OCI-LY1 (cell line): ENCODE data around the gene RAB7A.
A peak's percentile ranks its signal among the peaks of the same experiment; 100 is the strongest.

Source experiments
- H2AFZ ChIP-seq: fragments of 200-600 bp; sonication (generic), shearing (Covaris generic); 2 replicates; pipeline ENCODE4 v1.6.0; 2014; ENCODE audit warnings: antibody characterized with exemption, mild to moderate bottlenecking, low read length
- H3F3A ChIP-seq: fragments of 200-600 bp; sonication (generic), shearing (Covaris generic); 2 replicates; pipeline ENCODE4 v1.6.0; 2014; ENCODE audit warnings: mild to moderate bottlenecking, antibody characterized with exemption, low read length, moderate library complexity; ENCODE audit not compliant: insufficient read depth
- H3K27ac ChIP-seq: fragments of 200-600 bp; sonication (generic); 2 replicates; pipeline ENCODE4 v1.5.1; 2014; ENCODE audit warnings: low read length, mixed run types, mild to moderate bottlenecking, low read depth; ENCODE audit not compliant: poor library complexity, severe bottlenecking
- H3K27me3 ChIP-seq: fragments of 200-600 bp; sonication (generic); 2 replicates; pipeline ENCODE4 v1.6.0; 2014; ENCODE audit warnings: antibody characterized with exemption, mild to moderate bottlenecking, low read length, moderate library complexity; ENCODE audit not compliant: insufficient read depth
- H3K36me3 ChIP-seq: fragments of 200-600 bp; sonication (generic); 2 replicates; pipeline ENCODE4 v1.6.1; 2014; ENCODE audit warnings: mild to moderate bottlenecking, antibody characterized with exemption, low read length, moderate library complexity, mixed read lengths; ENCODE audit not compliant: insufficient read depth
- H3K4me1 ChIP-seq: fragments of 200-600 bp; sonication (generic); 2 replicates; pipeline ENCODE4 v1.5.1; 2014; ENCODE audit warnings: mild to moderate bottlenecking, low read length, moderate library complexity; ENCODE audit not compliant: insufficient read depth, severe bottlenecking
- H3K4me2 ChIP-seq: fragments of 200-600 bp; sonication (generic), shearing (Covaris generic); 2 replicates; pipeline ENCODE4 v1.6.1; 2014; ENCODE audit warnings: low read length
- H3K4me3 ChIP-seq: fragments of 200-600 bp; sonication (generic); 2 replicates; pipeline ENCODE4 v1.5.1; 2014; ENCODE audit warnings: low read length, low read depth, mild to moderate bottlenecking, mixed read lengths; ENCODE audit not compliant: poor library complexity, severe bottlenecking
- H3K79me2 ChIP-seq: fragments of 200-600 bp; shearing (Covaris generic); 2 replicates; pipeline ENCODE4 v1.6.1; 2016; ENCODE audit warnings: mixed run types, low read length, mixed read lengths; ENCODE audit not compliant: insufficient read depth
- H3K9ac ChIP-seq: fragments of 200-600 bp; sonication (generic), shearing (Covaris generic); 2 replicates; pipeline ENCODE4 v1.6.1; 2014; ENCODE audit warnings: mild to moderate bottlenecking, low read length, mixed read lengths
- H3K9me2 ChIP-seq: fragments of 200-600 bp; sonication (generic), shearing (Covaris generic); 2 replicates; pipeline ENCODE4 v1.6.1; 2014; ENCODE audit warnings: low read depth, mild to moderate bottlenecking, low read length, mixed read lengths
- H3K9me3 ChIP-seq: fragments of 200-600 bp; shearing (Covaris generic); 2 replicates; pipeline ENCODE4 v1.6.1; 2014; ENCODE audit warnings: low read length, mixed read lengths
- H4K20me1 ChIP-seq: fragments of 200-600 bp; sonication (generic), shearing (Covaris generic); 2 replicates; pipeline ENCODE4 v1.6.0; 2016; ENCODE audit warnings: mild to moderate bottlenecking, low read length; ENCODE audit not compliant: insufficient read depth
- EZH2 ChIP-seq: fragments of 200-600 bp; sonication (generic), shearing (Covaris generic); IDR thresholded peaks from 2 replicates; pipeline ENCODE4 v1.8.0; 2017; ENCODE audit warnings: borderline replicate concordance, mixed run types, mild to moderate bottlenecking, antibody characterized with exemption, low read length, moderate library complexity, mixed read lengths
- TF ChIP-seq, protein P1 (sequence below): fragments of 200-600 bp; sonication (generic), shearing (Covaris generic); IDR thresholded peaks from 2 replicates; pipeline ENCODE4 v1.5.1; 2017; ENCODE audit warnings: mild to moderate bottlenecking, antibody characterized with exemption, low read length, moderate library complexity, mixed read lengths

RAB7A gene

DNA sequence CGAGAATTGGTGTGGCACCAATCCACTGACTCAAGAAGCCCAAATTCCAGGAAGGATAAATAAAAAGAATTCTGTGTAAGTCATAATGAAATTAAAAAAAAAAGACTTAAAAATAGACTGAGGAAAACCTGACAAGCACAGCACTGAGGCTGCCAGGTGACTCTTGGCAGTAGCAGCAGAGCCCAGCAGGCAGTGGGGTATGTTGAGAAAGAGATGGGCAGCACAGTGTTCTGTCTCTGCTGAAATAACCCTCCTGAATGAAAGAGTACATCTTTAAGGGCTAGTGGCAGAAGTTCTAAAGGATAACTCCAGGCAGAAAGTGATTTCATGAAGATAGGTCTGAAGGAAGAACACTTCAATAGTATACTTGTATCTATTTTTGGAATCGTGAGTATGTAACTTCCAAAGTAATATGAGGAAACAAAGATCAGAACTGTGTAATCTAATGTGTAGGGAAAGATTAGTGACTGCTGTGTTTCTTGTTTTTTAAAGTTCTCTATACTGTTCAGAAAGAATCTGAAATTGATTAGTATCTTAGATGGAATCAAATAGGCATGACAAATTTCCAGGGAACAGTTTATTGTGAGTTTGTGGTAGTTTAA lies 75.9 kb downstream of the RAB7A start:
- Histone ChIP-seq H3K36me3 (peaks cover 72% of the 10 kb centered on the region), H3K79me2 (no peaks in the 10 kb centered on the region), H2AFZ (no peak overlapping the region), H3K4me2 (no peak overlapping the region), H3F3A (no peaks in the 10 kb centered on the region), H3K27ac (no peak overlapping the region), H4K20me1 (no peaks in the 10 kb centered on the region), H3K27me3 (no peaks in the 10 kb centered on the region), H3K4me3 (no peak overlapping the region), H3K9me3 (no peaks in the 10 kb centered on the region), H3K4me1 (peaks cover 17% of the 10 kb centered on the region), H3K9ac (no peak overlapping the region), H3K9me2 (no peaks in the 10 kb centered on the region)
- TF ChIP-seq, protein P1, sequence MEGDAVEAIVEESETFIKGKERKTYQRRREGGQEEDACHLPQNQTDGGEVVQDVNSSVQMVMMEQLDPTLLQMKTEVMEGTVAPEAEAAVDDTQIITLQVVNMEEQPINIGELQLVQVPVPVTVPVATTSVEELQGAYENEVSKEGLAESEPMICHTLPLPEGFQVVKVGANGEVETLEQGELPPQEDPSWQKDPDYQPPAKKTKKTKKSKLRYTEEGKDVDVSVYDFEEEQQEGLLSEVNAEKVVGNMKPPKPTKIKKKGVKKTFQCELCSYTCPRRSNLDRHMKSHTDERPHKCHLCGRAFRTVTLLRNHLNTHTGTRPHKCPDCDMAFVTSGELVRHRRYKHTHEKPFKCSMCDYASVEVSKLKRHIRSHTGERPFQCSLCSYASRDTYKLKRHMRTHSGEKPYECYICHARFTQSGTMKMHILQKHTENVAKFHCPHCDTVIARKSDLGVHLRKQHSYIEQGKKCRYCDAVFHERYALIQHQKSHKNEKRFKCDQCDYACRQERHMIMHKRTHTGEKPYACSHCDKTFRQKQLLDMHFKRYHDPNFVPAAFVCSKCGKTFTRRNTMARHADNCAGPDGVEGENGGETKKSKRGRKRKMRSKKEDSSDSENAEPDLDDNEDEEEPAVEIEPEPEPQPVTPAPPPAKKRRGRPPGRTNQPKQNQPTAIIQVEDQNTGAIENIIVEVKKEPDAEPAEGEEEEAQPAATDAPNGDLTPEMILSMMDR: no peak
- no peak for TF ChIP-seq EZH2

DNA sequence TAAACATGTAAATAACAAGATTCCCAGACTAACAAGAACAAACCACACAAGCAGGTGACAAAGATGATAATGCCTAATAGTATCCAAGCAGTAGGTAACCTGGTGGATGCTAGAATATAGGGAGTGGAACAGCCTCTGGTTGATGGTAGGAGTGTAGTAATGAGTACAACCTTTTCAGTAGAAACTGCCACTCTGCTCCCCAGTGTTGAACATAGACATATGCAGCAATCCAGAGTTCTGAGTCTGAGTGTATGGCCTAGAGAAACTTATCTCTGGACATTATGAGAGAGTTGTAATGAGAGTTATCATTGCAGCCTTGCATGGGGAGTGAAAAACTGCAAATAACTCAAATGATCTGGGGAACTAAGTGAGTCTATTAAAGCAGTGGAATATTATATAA lies 77.3 kb downstream of the RAB7A start:
- H4K20me1 ChIP-seq: no peaks in the 10 kb centered on the region
- H3K27ac ChIP-seq: peak overlapping the region; percentile 48
- H3K27me3 ChIP-seq: no peaks in the 10 kb centered on the region
- H3F3A ChIP-seq: no peaks in the 10 kb centered on the region
- no peak overlapping the region; the same call in 1 of the 2 replicates for H3K4me2 ChIP-seq
- H3K79me2 ChIP-seq: no peaks in the 10 kb centered on the region
- H3K9ac ChIP-seq: no peak overlapping the region; the same call in 1 of the 2 replicates
- H3K4me1 ChIP-seq: peaks cover 17% of the 10 kb centered on the region
- H3K36me3 ChIP-seq: peaks cover 68% of the 10 kb centered on the region
- no peak overlapping the region for H2AFZ ChIP-seq
- H3K9me2 ChIP-seq: no peaks in the 10 kb centered on the region
- no peak overlapping the region for H3K4me3 ChIP-seq
- TF ChIP-seq, protein P1: no peak
- no peak for TF ChIP-seq EZH2
- no peaks in the 10 kb centered on the region for H3K9me3 ChIP-seq

DNA sequence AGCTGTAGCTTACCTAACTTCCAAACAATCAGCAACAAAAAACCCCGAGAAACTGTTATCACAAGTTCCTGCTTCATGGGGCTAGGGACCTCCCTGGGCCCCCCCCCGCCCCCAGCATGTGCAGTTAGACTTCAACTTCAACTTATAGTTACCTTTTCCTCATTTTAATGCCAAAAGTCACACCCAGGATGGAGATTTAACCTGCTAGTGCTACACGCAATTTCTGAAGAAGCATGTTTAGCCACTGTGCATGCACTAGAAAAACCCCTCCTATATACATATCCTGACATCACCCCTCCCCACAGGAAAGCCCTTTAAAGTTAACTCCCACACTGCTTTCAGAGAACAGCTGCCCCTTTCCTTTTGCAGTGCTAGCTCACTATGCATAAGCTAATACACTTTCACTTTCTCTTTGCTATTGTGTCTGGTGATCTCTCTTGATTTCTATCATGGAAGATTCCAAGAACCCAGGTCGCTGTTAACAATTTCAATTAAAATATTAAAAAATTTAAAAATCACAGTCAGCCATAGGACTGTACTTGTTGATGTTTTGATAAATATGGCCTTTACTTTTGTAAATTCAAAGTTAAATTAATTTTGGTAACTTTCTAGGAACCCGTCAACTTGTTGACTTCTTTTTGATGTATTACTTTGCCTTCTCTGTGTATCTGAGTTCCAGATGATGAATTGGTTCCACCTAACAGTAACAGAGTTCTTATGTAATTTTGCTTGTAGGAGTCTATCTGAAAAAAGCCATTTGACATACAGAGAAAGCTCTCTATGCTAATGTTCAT lies 78.2 kb downstream of the RAB7A start:
- Histone ChIP-seq H4K20me1 (no peaks in the 10 kb centered on the region), H3F3A (no peaks in the 10 kb centered on the region), H3K9me3 (no peaks in the 10 kb centered on the region), H3K27me3 (no peaks in the 10 kb centered on the region), H3K79me2 (no peaks in the 10 kb centered on the region), H3K9me2 (no peaks in the 10 kb centered on the region), H3K4me2 (peak overlapping the region; percentile 45), H3K4me1 (peaks cover 17% of the 10 kb centered on the region), H3K36me3 (peaks cover 68% of the 10 kb centered on the region), H3K4me3 (peak overlapping the region; percentile 14), H2AFZ (no peak overlapping the region), H3K27ac (peak overlapping the region; percentile 48), H3K9ac (no peak overlapping the region; the same call in 1 of the 2 replicates)
- no peak for TF ChIP-seq EZH2
- TF ChIP-seq, protein P1: no peak
